Measurements from ENCODE around the gene SESN2. TPM values are rescaled to one million over a fixed set of nuclear protein-coding genes. Genes with fewer than 3 reads are reported as not detected.

The SESN2 gene
- total RNA-seq, 1 experiment from 2014 or later, result 36.8 TPM

- H3K9ac ChIP-seq (ENCODE audit: low read length), result no peak overlapping the region
- no TSS peak for BruUV-seq (replicated peaks)
These were observed 1.6 kb upstream of the SESN2 start for GRCh38 chr1:28257736-28258135.

GRCh38 chr1:28258628-28259251 is 578 bp upstream of the SESN2 start:
- Histone ChIP-seq H3K27me3 (ENCODE audit: insufficient read depth, low read length) (no peaks in the 10 kb centered on the region), H3K36me3 (ENCODE audit: control insufficient read depth in 1 of 2, insufficient read depth in 2 of 2, low read length in 2 of 2) (no peaks in the 10 kb centered on the region), H3K4me3 (replicated peaks in 1 of 2; ENCODE audit: low read depth in 1 of 2, low read length in 2 of 2) (peak overlapping the region; percentile 19 to 91), H3K9me3 (ENCODE audit: control insufficient read depth in 1 of 2, insufficient read depth in 1 of 2, low read depth in 1 of 2, low read length in 2 of 2) (no peaks in the 10 kb centered on the region), H3K4me1 (ENCODE audit: control insufficient read depth in 1 of 2, insufficient read depth in 2 of 2, low read length in 2 of 2) (peaks cover 12 to 21% of the 10 kb centered on the region in 2 experiments), H3K27ac (ENCODE audit: low read depth, low read length) (peak overlapping the region; percentile 6; the same call in 1 of the 2 replicates), H2AFZ (ENCODE audit: low read depth, low read length, poor library complexity, severe bottlenecking) (peak overlapping the region; percentile 97), H3K9me2 (ENCODE audit: insufficient read depth) (no peaks in the 10 kb centered on the region), H4K20me1 (ENCODE audit: insufficient read depth) (no peaks in the 10 kb centered on the region), H3K4me2 (ENCODE audit: low read length) (peak overlapping the region; percentile 95), H3K9ac (ENCODE audit: low read length) (peak overlapping the region; percentile 35; the same call in 1 of the 2 replicates), H3K79me2 (ENCODE audit: insufficient read depth, low read length) (peaks cover 38% of the 10 kb centered on the region)
- 0 out of 2 replicates have a peak, but pooled peaks have one; percentile 19 for TF ChIP-seq ZFX (IDR thresholded peaks at IDR 0.05)
- TF ChIP-seq RAD21 (IDR thresholded peaks at IDR 0.05; ENCODE audit: low read depth), result no peak
- no peak for TF ChIP-seq REST (IDR thresholded peaks at IDR 0.05; ENCODE audit: low read depth)
- TF ChIP-seq EGR1 (IDR thresholded peaks at IDR 0.05; ENCODE audit: low read depth), result no peak
- TSS peak; percentile 96 for BruUV-seq (replicated peaks)
- DNase-seq (ENCODE audit: low read depth, low spot score) (no peak), ATAC-seq (no peak)
- ChIA-PET POLR2A (interaction anchor here (0.7 to 3.4 kb wide), 9 partner anchors 8 to 533 kb away, joined by 3 to 45 read pairs (median 5); partner anchors contain the start of genes ATP5IF1, FAM76A, MED18 and PHACTR4), RAD21 (ENCODE audit: low non-redundant PET in 1 of 2, low total read pairs in 2 of 2, uncharacterized antibody in 2 of 2, unreplicated experiment in 2 of 2) (no interaction called here), CTCF (interaction anchor here (1.1 to 4.1 kb wide), 2 partner anchors 10 to 23 kb away, joined by 4 to 26 read pairs; partner anchors contain the start of gene ATP5IF1)
- intact Hi-C loops (cut with micrococcal nuclease), result no loop called here

More at GRCh38 chr1:28257736-28258135, 1.6 kb upstream of the SESN2 start:
- DNase-seq (ENCODE audit: low read depth, low spot score) (no peak), ATAC-seq (no peak)
- Histone ChIP-seq H3K79me2 (ENCODE audit: insufficient read depth, low read length) (peaks cover 28% of the 10 kb centered on the region), H3K4me2 (ENCODE audit: low read length) (no peak overlapping the region), H3K4me1 (ENCODE audit: control insufficient read depth in 1 of 2, insufficient read depth in 2 of 2, low read length in 2 of 2) (peaks cover 12 to 21% of the 10 kb centered on the region in 2 experiments), H3K9me3 (ENCODE audit: control insufficient read depth in 1 of 2, insufficient read depth in 1 of 2, low read depth in 1 of 2, low read length in 2 of 2) (no peaks in the 10 kb centered on the region), H3K27me3 (ENCODE audit: insufficient read depth, low read length) (no peaks in the 10 kb centered on the region), H4K20me1 (ENCODE audit: insufficient read depth) (no peaks in the 10 kb centered on the region), H3K27ac (ENCODE audit: low read depth, low read length) (no peak overlapping the region), H3K4me3 (replicated peaks in 1 of 2; ENCODE audit: low read depth in 1 of 2, low read length in 2 of 2) (no peak overlapping the region), H3K36me3 (ENCODE audit: control insufficient read depth in 1 of 2, insufficient read depth in 2 of 2, low read length in 2 of 2) (no peaks in the 10 kb centered on the region), H3K9me2 (ENCODE audit: insufficient read depth) (no peaks in the 10 kb centered on the region), H2AFZ (ENCODE audit: low read depth, low read length, poor library complexity, severe bottlenecking) (no peak overlapping the region)
- CTCF ChIA-PET, result interaction anchor here (0.7 to 4.1 kb wide), 3 partner anchors 9 to 110 kb away, joined by 3 to 26 read pairs (median 4); partner anchors contain the start of gene ATP5IF1
- POLR2A ChIA-PET, result interaction anchor here (1.0 to 3.4 kb wide), 8 partner anchors 9 to 113 kb away, joined by 3 to 45 read pairs (median 6); partner anchors contain the start of genes ATP5IF1, MED18 and PHACTR4
- no peak for TF ChIP-seq FOSL1 (IDR thresholded peaks at IDR 0.05; ENCODE audit: low read depth)
- RAD21 ChIA-PET (ENCODE audit: low non-redundant PET in 1 of 2, low total read pairs in 2 of 2, uncharacterized antibody in 2 of 2, unreplicated experiment in 2 of 2), result interaction anchor here in 1 of 2 experiments (0.7 kb wide), 1 partner anchor 11 kb away, joined by 3 read pairs; no protein-coding TSS in a partner anchor
- intact Hi-C loops (cut with micrococcal nuclease), result no loop called here
